SK-N-SH (cell line): ENCODE measurements around the gene CEP126. TPM values are rescaled to one million over a fixed set of nuclear protein-coding genes. Genes with fewer than 3 reads are reported as not detected.

Experiments used
- CTCF ChIA-PET: fragments of 300-600, 350-600 bp; formaldehyde crosslinking; extraction: SDS; loops from one replicate; lab custom pipeline; 2021; lab: Yijun Ruan, JAX
- POLR2A ChIA-PET: fragments of 350-600 bp; sonication (Branson Sonifier 250); formaldehyde crosslinking; extraction: SDS; loops from one replicate; lab custom pipeline; 2020; ENCODE audit warnings: antibody characterized with exemption, inconsistent platforms; lab: Yijun Ruan, JAX
- DNase-seq: peaks from one replicate; pipeline ENCODE4 v3.0.0; 2012
- H2AFZ ChIP-seq: fragments of 200-600 bp; sonication (generic); 2 replicates; pipeline ENCODE4 v1.8.1; 2016; ENCODE audit warnings: antibody characterized with exemption, mild to moderate bottlenecking, low read depth
- H3F3A ChIP-seq: fragments of 200-600 bp; sonication (generic); replicated peaks from 2 replicates; pipeline ENCODE3; 2016; ENCODE audit warnings: antibody characterized with exemption, mild to moderate bottlenecking; ENCODE audit not compliant: insufficient read depth
- H3K27ac ChIP-seq, 2 experiments: fragments of 200-500 bp in 1 of 2; fragments of 200-600 bp in 1 of 2; sonication (Bioruptor generic) in 1 of 2; sonication (generic), shearing (Covaris generic) in 1 of 2; 2 replicates each; pipeline versions ENCODE4 v1.5.1 to v1.6.1; 2014 to 2016; ENCODE audit warnings: low read depth in 2 of 2, inconsistent platforms in 1 of 2, low read length in 1 of 2, mild to moderate bottlenecking in 1 of 2, mixed read lengths in 1 of 2
- H3K27me3 ChIP-seq: fragments of 200-600 bp; sonication (generic), shearing (Covaris generic); 2 replicates; pipeline ENCODE4 v1.6.1; 2016; ENCODE audit warnings: mixed run types; ENCODE audit not compliant: insufficient read depth
- H3K36me3 ChIP-seq, 2 experiments: fragments of 200-500 bp in 1 of 2; fragments of 200-600 bp in 1 of 2; sonication (Bioruptor generic) in 1 of 2; sonication (generic) in 1 of 2; replicated peaks in 1 of 2; 2 replicates each; pipeline versions ENCODE3 to v1.5.1; 2014 to 2016; ENCODE audit warnings: low read length in 1 of 2, mild to moderate bottlenecking in 1 of 2; ENCODE audit not compliant: insufficient read depth in 2 of 2, control insufficient read depth in 1 of 2
- H3K4me1 ChIP-seq, 2 experiments: fragments of 200-500 bp in 1 of 2; fragments of 200-600 bp in 1 of 2; sonication (Bioruptor generic) in 1 of 2; sonication (generic), shearing (Covaris generic) in 1 of 2; 2 replicates each; pipeline versions ENCODE4 v1.5.1 to v1.6.1; 2014 to 2016; ENCODE audit warnings: low read depth in 1 of 2, low read length in 1 of 2, mixed run types in 1 of 2; ENCODE audit not compliant: insufficient read depth in 2 of 2, control insufficient read depth in 1 of 2
- H3K4me2 ChIP-seq: fragments of 200-600 bp; sonication (generic), shearing (Covaris generic); 2 replicates; pipeline ENCODE4 v1.6.1; 2017; ENCODE audit warnings: mixed run types
- H3K4me3 ChIP-seq, 2 experiments: fragments of 200-500 bp in 1 of 2; fragments of 200-600 bp in 1 of 2; sonication (Bioruptor generic) in 1 of 2; sonication (generic), shearing (Covaris generic) in 1 of 2; 2 replicates each; pipeline versions ENCODE4 v1.5.1 to v1.8.1; 2014 to 2016; ENCODE audit warnings: low read depth in 2 of 2, inconsistent platforms in 1 of 2, low read length in 1 of 2, mild to moderate bottlenecking in 1 of 2, mixed read lengths in 1 of 2, moderate library complexity in 1 of 2
- H3K79me2 ChIP-seq: fragments of 200-600 bp; sonication (generic); 2 replicates; pipeline ENCODE4 v1.8.1; 2017; ENCODE audit warnings: mild to moderate bottlenecking; ENCODE audit not compliant: insufficient read depth
- H3K9ac ChIP-seq: fragments of 200-600 bp; sonication (generic); 2 replicates; pipeline ENCODE4 v1.6.1; 2017; ENCODE audit warnings: mixed run types
- H3K9me2 ChIP-seq: fragments of 200-600 bp; sonication (generic); 2 replicates; pipeline ENCODE4 v1.6.1; 2017; ENCODE audit warnings: mixed run types
- H3K9me3 ChIP-seq: fragments of 200-600 bp; sonication (generic); 2 replicates; pipeline ENCODE4 v1.6.1; 2017; ENCODE audit warnings: mixed run types, mild to moderate bottlenecking, moderate library complexity
- H4K20me1 ChIP-seq: fragments of 200-600 bp; sonication (generic); 2 replicates; pipeline ENCODE4 v1.6.1; 2017; ENCODE audit warnings: mild to moderate bottlenecking, mixed run types; ENCODE audit not compliant: insufficient read depth
- ELF1 ChIP-seq: IDR thresholded peaks from 2 replicates; pipeline ENCODE4 v1.4.0; 2012
- EP300 ChIP-seq, 2 experiments: IDR thresholded peaks; 2 replicates each; pipeline versions ENCODE4 v1.4.0 to v1.6.1; 2012; ENCODE audit warnings: borderline replicate concordance in 1 of 2, low read depth in 1 of 2, low read length in 1 of 2
- FOSL2 ChIP-seq: IDR thresholded peaks from 2 replicates; pipeline ENCODE4 v1.4.0; 2012; ENCODE audit warnings: low read depth, mild to moderate bottlenecking, moderate library complexity, borderline replicate concordance
- GABPA ChIP-seq: IDR thresholded peaks from 2 replicates; pipeline ENCODE4 v1.4.0; 2012; ENCODE audit warnings: low read depth, mild to moderate bottlenecking
- JUND ChIP-seq: IDR thresholded peaks from 2 replicates; pipeline ENCODE4 v1.4.0; 2012
- MAX ChIP-seq: IDR thresholded peaks from 2 replicates; pipeline ENCODE4 v1.4.0; 2012; ENCODE audit warnings: low read depth
- MEF2A ChIP-seq: IDR thresholded peaks from 2 replicates; pipeline ENCODE4 v1.4.0; 2012; ENCODE audit warnings: low read depth, borderline replicate concordance
- MXI1 ChIP-seq: IDR thresholded peaks from 2 replicates; pipeline ENCODE4 v1.6.1; 2012; ENCODE audit warnings: mild to moderate bottlenecking, low read depth, low read length, improper control_type of control experiment
- NFIC ChIP-seq: IDR thresholded peaks from 2 replicates; pipeline ENCODE4 v1.4.0; 2012; ENCODE audit warnings: borderline replicate concordance
- RCOR1 ChIP-seq: fragments of 150-350 bp; IDR thresholded peaks from 2 replicates; pipeline ENCODE4 v1.6.1; 2017; ENCODE audit warnings: antibody characterized with exemption, low read length
- REST ChIP-seq: IDR thresholded peaks from 2 replicates; pipeline ENCODE4 v1.6.1; 2012; ENCODE audit warnings: mild to moderate bottlenecking, low read depth, low read length, moderate library complexity
- SMC3 ChIP-seq: IDR thresholded peaks from 2 replicates; pipeline ENCODE4 v1.6.1; 2012; ENCODE audit warnings: low read depth, low read length, improper control_type of control experiment
- TEAD4 ChIP-seq: IDR thresholded peaks from 2 replicates; pipeline ENCODE4 v1.4.0; 2012; ENCODE audit warnings: mild to moderate bottlenecking, borderline replicate concordance; ENCODE audit not compliant: insufficient read depth
- USF1 ChIP-seq: IDR thresholded peaks from 2 replicates; pipeline ENCODE4 v1.4.0; 2012; ENCODE audit warnings: low read depth, borderline replicate concordance
- USF2 ChIP-seq: fragments of 150-350 bp; IDR thresholded peaks from 2 replicates; pipeline ENCODE4 v1.6.1; 2017; ENCODE audit warnings: antibody characterized with exemption, low read length, low read depth, borderline replicate concordance
- YY1 ChIP-seq: IDR thresholded peaks from 2 replicates; pipeline ENCODE4 v1.4.0; 2012; ENCODE audit warnings: low read depth, mild to moderate bottlenecking
- ZBTB33 ChIP-seq: IDR thresholded peaks from 2 replicates; pipeline ENCODE4 v1.4.0; 2012; ENCODE audit warnings: low read depth, borderline replicate concordance
- WGBS: methylation state at CpG from one replicate; pipeline ENCODE4 v1.1.6; 2017; ENCODE audit warnings: low lambda C conversion rate; 5-methylcytosine and 5-hydroxymethylcytosine counted together
- polyA plus RNA-seq, 3 experiments: library from polyadenylated mRNA; depleted of rRNA; stranded (reverse); fragments of >200 nt; gene quantifications; 2 replicates each; pipeline ENCODE4 v1.2.3, GENCODE V29; 2012

CEP126 gene
- polyA plus RNA-seq, 1 of the 3 experiments (the other 2 are of a cell fraction), result 1.4 TPM

GRCh38 chr11:101909087-101909486 lies 5.7 kb upstream of the CEP126 start:
- DNase-seq, result no peak
- H3K9me3 ChIP-seq, result no peaks in the 10 kb centered on the region
- no peaks in the 10 kb centered on the region for H3K36me3 ChIP-seq
- CTCF ChIA-PET, result interaction anchor here (2.1 kb wide), 1 partner anchor 48 kb away, joined by 8 read pairs; no protein-coding TSS in a partner anchor
- H3K4me2 ChIP-seq, result no peak overlapping the region
- no peaks in the 10 kb centered on the region for H3K27me3 ChIP-seq
- no peak overlapping the region for H3K9ac ChIP-seq
- no peak overlapping the region for H2AFZ ChIP-seq
- H3F3A ChIP-seq, result peaks cover 3% of the 10 kb centered on the region
- 89% methylated on average over 2 of the region's 2 CpGs for WGBS
- H3K27ac ChIP-seq, result no peak overlapping the region
- no peaks in the 10 kb centered on the region for H4K20me1 ChIP-seq
- no peak overlapping the region for H3K4me3 ChIP-seq
- POLR2A ChIA-PET, result no interaction called here
- no peaks in the 10 kb centered on the region for H3K79me2 ChIP-seq
- peaks cover 0 to 4% of the 10 kb centered on the region in 2 experiments; a peak in 1 of 4 replicates for H3K4me1 ChIP-seq
- TF ChIP-seq USF1, result no peak
- TF ChIP-seq GABPA, result no peak
- TF ChIP-seq YY1, result no peak
- no peak for TF ChIP-seq EP300 (IDR thresholded peaks at IDR 0.05; ENCODE audit: borderline replicate concordance in 1 of 2, low read depth in 1 of 2, low read length in 1 of 2)
- TF ChIP-seq ZBTB33, result no peak
- no peak for TF ChIP-seq MAX
- no peak for TF ChIP-seq TEAD4
- TF ChIP-seq MEF2A, result no peak
- no peaks in the 10 kb centered on the region for H3K9me2 ChIP-seq

- H3K9me2 ChIP-seq, result no peaks in the 10 kb centered on the region
- H3K79me2 ChIP-seq, result no peaks in the 10 kb centered on the region
- WGBS, result 74% methylated on average over 3 of the region's 3 CpGs
- no peak overlapping the region for H3K27ac ChIP-seq
- ChIA-PET CTCF (interaction anchor here (1.4 kb wide), 1 partner anchor 95 kb away, joined by 4 read pairs; no protein-coding TSS in a partner anchor), POLR2A (no interaction called here)
- peaks cover 0 to 7% of the 10 kb centered on the region in 2 experiments; a peak in 2 of 4 replicates for H3K4me1 ChIP-seq
- H3K36me3 ChIP-seq, result no peaks in the 10 kb centered on the region
- peaks cover 21% of the 10 kb centered on the region for H3F3A ChIP-seq
- H3K27me3 ChIP-seq, result no peaks in the 10 kb centered on the region
- H3K4me3 ChIP-seq, result no peak overlapping the region
- TF ChIP-seq NFIC, result no peak
- TF ChIP-seq GABPA, result no peak
- no peak for TF ChIP-seq FOSL2
- no peak for TF ChIP-seq MXI1
- TF ChIP-seq RCOR1, result no peak
- TF ChIP-seq JUND, result no peak
- TF ChIP-seq ELF1, result no peak
- no peak for TF ChIP-seq REST
- TF ChIP-seq USF2, result no peak
- TF ChIP-seq SMC3, result no peak
- no peaks in the 10 kb centered on the region for H3K9me3 ChIP-seq
- H4K20me1 ChIP-seq, result no peaks in the 10 kb centered on the region
- H3K4me2 ChIP-seq, result no peak overlapping the region
- H2AFZ ChIP-seq, result no peak overlapping the region
- no peak for DNase-seq
- H3K9ac ChIP-seq, result no peak overlapping the region
These were observed 2.0 kb upstream of the CEP126 start for GRCh38 chr11:101912823-101913284.
